Measurements from ENCODE around the gene CDH11. TPM values are rescaled to one million over a fixed set of nuclear protein-coding genes. Genes with fewer than 3 reads are reported as not detected.

CDH11 gene
- total RNA-seq, 2 experiments from 2014 or later = not detected

DNA sequence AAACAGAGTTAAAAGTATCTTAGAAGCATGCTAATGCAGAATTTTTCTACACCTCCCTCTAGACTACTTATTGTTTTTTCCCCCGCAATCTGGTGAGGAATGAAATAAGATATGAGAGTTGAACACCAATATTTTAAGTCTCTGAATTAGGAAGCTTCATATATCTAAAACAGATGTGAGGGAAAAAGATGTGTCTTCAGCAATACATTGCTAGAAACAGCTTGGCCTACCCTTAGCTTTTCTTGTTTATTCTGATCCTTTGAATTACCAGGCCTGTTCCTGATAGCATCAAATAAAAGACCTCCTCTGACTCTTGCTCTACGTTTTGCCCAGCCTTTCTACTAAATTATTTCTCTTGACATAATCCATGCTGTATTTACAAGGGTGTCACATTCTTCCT lies 221.8 kb downstream of the CDH11 start:
- ATAC-seq (ENCODE audit: poor library complexity) (no peak), DNase-seq (no peak)
- Mint-ChIP-seq H3K4me3 (no peak overlapping the region), H3K36me3 (ENCODE audit: low read depth) (no peaks in the 10 kb centered on the region), H3K27ac (no peak overlapping the region), H3K9me3 (peaks cover 8% of the 10 kb centered on the region), H3K4me1 (ENCODE audit: low read depth) (no peaks in the 10 kb centered on the region), H3K27me3 (no peaks in the 10 kb centered on the region)
- intact Hi-C loops (cut with DNase I, micrococcal nuclease) = no loop called here
- Histone ChIP-seq H3K9me3 (ENCODE audit: control insufficient read depth in 1 of 2, insufficient read depth in 1 of 2, low read length in 2 of 2) (peaks cover 8 to 10% of the 10 kb centered on the region in 2 experiments), H3K4me3 (ENCODE audit: low read length) (no peak overlapping the region), H3K4me1 (ENCODE audit: insufficient read depth, low read length) (no peaks in the 10 kb centered on the region), H3K36me3 (ENCODE audit: insufficient read depth, low read length) (no peaks in the 10 kb centered on the region), H3K27ac (ENCODE audit: low read depth in 1 of 2, low read length in 2 of 2) (no peak overlapping the region), H3K27me3 (ENCODE audit: control insufficient read depth in 1 of 2, insufficient read depth in 2 of 2, low read length in 2 of 2) (no peaks in the 10 kb centered on the region)
- ChIA-PET POLR2A (no interaction called here), CTCF (no interaction called here)
- TF ChIP-seq CTCF (IDR thresholded peaks at IDR 0.05) = no peak

GRCh38 chr16:64898159-64898558 lies 223.7 kb downstream of the CDH11 start:
- ChIA-PET CTCF (no interaction called here), POLR2A (no interaction called here)
- no peak for TF ChIP-seq CTCF (IDR thresholded peaks at IDR 0.05)
- Mint-ChIP-seq H3K36me3 (ENCODE audit: low read depth) (no peaks in the 10 kb centered on the region), H3K27me3 (no peaks in the 10 kb centered on the region), H3K4me1 (ENCODE audit: low read depth) (no peaks in the 10 kb centered on the region), H3K4me3 (no peak overlapping the region), H3K27ac (no peak overlapping the region), H3K9me3 (peaks cover 6% of the 10 kb centered on the region)
- H3K9me3 ChIP-seq (ENCODE audit: control insufficient read depth in 1 of 2, insufficient read depth in 1 of 2, low read length in 2 of 2) = peaks cover 8 to 10% of the 10 kb centered on the region in 2 experiments
- DNase-seq (no peak), ATAC-seq (ENCODE audit: poor library complexity) (no peak)
- H3K4me1 ChIP-seq (ENCODE audit: insufficient read depth, low read length) = no peaks in the 10 kb centered on the region
- intact Hi-C loops (cut with DNase I, micrococcal nuclease) = no loop called here
- H3K36me3 ChIP-seq (ENCODE audit: insufficient read depth, low read length) = no peaks in the 10 kb centered on the region
- no peak overlapping the region for H3K27ac ChIP-seq (ENCODE audit: low read depth in 1 of 2, low read length in 2 of 2)
- no peak overlapping the region for H3K4me3 ChIP-seq (ENCODE audit: low read length)
- no peaks in the 10 kb centered on the region for H3K27me3 ChIP-seq (ENCODE audit: control insufficient read depth in 1 of 2, insufficient read depth in 2 of 2, low read length in 2 of 2)

All from CD4-positive, alpha-beta T cell (primary cell).